NCI-H2107 treated with DMSO at 0.1 percent for 48 hours (cell line): Measurements from ENCODE around the gene TMX1.
A peak's percentile ranks its signal among the peaks of the same experiment; 100 is the strongest.
"Not testable (repeated sequence)": the region's sequence is repeated elsewhere in the genome, so short reads cannot be mapped to it uniquely, and the experiment has no call there.

Experiments
- DNase-seq: peaks from one replicate; lab custom pipeline; 2025; ENCODE audit not compliant: unreplicated experiment; lab: John Stamatoyannopoulos, UW

Gene TMX1

DNA sequence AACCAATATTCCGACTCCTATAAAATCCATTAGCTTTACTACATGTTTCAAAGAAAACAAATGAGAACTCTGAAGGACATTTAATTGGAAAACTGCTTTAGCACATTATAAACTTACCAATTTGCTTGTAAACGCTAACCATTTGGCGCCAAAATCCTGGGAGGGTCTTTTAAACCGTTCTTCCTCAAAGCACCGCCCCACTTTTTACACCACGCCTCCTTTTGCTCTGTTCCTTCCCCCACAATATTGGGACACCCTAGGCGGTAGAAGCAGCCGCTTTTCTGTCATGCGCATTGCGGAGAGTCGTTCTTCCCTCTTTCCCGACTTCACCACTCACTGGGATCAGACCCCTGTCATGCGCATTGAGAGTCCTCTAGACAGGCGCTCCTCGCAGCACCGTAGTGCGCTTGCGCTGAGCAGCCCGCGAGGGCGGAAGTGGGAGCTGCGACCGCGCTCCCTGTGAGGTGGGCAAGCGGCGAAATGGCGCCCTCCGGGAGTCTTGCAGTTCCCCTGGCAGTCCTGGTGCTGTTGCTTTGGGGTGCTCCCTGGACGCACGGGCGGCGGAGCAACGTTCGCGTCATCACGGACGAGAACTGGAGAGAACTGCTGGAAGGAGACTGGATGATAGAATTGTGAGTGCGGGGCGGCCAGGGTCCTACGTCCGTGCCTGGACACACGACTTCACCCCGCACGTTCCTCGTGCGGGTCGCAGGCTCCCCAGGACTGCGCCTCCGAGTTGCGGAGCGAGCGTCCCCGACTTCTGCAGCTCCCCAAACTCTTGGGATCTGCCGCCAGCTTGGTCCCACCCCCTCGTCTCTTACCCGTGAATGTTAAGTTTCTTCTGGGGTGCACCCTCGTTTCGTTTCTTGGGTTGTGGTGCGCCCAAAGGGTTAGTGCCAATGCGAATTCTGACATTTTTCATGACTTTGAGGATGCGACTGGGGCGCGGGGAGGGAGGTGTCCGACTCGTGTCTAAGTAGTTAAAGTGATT lies at the start of gene TMX1:
TMX1 (plus strand) TSS at position 435 of the 991 bp plus-strand sequence; CDS start at position 481, 46 bp downstream.
- peak; percentile 100 for DNase-seq

GRCh38 chr14:51201890-51202289 lies 38.2 kb upstream of the TMX1 start:
- no peak for DNase-seq

GRCh38 chr14:51202914-51203665 lies 37.0 kb upstream of the TMX1 start:
- DNase-seq, result peak; percentile 38

- DNase-seq, result peak; percentile 59
These were observed 36.2 kb upstream of the TMX1 start for GRCh38 chr14:51203881-51204280.

DNA sequence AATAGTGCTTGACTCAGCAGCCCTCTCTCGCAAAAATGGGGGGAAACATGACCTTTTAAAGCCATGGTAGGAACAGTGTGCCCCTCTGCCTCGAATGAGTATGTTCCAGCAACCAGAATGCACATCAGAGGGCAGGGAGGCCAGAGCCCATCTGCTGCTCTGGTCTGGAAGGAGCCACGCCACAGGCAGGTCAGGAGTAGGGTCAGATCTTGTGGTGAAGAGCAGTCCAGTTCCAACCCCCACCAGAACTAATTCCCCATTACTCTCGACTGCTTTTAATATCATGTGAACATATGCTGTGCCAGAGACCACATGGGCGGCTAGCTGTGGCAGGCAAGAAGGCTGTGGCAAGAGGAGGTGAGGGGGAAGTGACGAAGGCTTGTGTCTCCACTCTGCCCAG lies 34.6 kb upstream of the TMX1 start:
- DNase-seq, result no peak

DNA sequence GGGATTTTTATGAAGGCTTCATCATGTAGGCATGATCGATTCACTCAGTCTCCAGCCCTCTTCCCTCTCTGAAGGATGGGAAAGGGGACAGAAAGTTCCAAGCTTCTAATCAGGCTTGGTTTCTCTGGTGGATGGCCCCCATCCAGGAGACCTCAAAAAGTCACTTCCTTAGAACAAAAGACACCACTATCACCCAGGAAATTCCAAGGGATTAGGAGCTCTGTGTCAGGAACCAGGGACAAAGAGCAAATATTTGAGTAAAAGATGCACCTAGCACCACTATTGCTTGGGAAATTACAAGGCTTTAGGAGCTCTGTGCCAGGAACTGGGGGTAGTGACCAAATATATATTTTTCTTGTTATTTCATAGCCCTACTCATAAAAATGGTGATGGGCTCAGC lies 33.6 kb upstream of the TMX1 start:
- no peak for DNase-seq

DNA sequence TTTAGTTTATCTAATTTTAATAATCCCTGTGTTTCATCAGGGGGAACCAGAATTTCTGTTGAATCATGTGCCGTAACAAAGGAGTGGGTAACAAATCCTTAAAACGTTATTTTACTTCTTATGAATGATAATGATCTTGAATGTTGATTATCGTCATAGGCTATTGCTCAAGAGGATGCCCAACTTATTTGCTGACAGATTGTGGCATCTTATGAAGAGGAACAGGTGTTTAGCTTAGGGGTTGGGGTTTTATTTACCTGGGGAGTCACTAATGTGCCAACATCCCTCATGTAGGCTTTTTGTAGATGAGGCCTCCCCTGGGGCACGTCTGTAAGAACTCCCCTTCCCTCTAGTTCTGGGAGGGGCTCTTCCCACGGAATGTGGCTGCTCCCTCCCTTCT lies 32.4 kb upstream of the TMX1 start:
- peak; percentile 31 for DNase-seq

DNA sequence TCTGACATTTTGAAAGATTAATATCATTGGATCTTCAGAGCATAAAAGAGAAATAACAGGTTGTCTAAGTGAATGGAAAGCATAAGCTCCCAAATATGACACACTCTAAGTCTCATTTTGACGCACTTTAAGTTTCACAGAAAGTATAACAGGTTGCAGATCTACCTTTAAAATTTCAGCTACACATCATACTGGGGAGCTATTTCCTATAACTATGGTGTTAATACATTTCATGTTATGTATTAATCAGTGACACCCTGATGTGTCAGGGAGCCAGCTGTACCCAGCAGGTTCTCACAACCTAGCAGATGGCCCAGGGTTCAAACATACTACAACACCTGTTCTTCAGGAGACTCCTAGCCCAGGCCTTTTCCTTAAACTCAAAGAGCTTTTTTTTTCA lies 31.1 kb upstream of the TMX1 start:
- DNase-seq, result peak; percentile 83

GRCh38 chr14:51209457-51209856 lies 30.6 kb upstream of the TMX1 start:
- DNase-seq, result peak; percentile 83

GRCh38 chr14:51210594-51210993 lies 29.5 kb upstream of the TMX1 start:
- peak; percentile 52 for DNase-seq

DNA sequence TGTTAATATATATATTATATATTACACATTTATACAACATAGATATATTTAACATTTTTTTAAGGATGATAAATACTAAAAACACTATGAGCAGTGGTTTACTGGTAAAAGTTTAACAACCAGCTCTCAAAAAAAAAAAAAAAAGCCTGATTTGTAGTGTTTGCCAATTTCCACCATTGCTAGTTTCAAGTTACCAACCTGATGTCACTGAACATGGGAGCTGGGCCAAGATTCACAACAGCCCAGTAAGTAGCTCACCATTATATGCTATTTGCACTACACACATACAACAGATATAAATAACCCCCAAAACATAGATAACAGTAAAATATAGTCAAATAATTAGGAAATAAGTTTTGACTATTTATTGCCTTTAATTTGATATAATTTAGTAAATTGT lies 28.9 kb upstream of the TMX1 start:
- DNase-seq, result peak; percentile 86

DNA sequence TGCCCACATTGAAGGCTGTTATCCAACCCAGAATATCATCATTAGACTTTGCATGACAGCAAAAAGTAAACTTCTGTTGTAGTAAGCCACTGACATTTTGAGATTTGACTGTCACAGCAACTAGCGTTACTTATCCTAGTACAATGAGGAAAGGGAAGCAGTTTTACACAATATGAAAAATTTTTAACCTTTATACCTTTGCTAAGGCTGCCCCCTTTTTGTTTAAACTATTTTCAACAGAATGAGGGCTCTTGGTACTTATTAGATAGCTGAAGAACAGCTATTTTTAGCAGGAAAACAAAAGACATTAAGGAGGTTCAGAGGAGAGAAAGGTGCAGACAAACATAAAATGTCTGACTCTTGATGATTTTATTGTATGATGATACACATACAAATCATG lies 23.4 kb upstream of the TMX1 start:
- DNase-seq, result no peak

GRCh38 chr14:51219473-51220448 lies 20.3 kb upstream of the TMX1 start:
- peak; percentile 73 for DNase-seq

DNA sequence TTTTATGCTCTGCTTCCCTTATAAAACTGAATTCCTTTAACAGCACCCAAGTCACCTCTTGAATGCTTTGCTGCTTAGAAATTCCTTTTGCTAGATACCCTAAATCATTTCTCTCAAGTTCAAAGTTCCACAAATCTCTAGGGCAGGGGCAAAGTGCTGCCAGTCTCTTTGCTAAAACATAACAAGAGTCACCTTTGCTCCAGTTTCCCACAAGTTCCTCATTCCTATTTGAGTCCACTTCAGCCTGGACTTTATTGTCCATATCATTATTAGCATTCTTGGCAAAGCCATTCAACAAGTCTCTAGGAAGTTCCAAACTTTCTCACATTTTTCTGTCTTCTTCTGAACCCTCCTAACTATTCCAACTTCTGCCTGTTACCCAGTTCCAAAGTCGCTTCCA lies 16.6 kb upstream of the TMX1 start:
- not testable (repeated sequence) for DNase-seq

GRCh38 chr14:51224551-51224950 lies 15.5 kb upstream of the TMX1 start:
- no peak for DNase-seq

- DNase-seq, result no peak
These were observed 14.3 kb upstream of the TMX1 start for GRCh38 chr14:51225751-51226150.

DNA sequence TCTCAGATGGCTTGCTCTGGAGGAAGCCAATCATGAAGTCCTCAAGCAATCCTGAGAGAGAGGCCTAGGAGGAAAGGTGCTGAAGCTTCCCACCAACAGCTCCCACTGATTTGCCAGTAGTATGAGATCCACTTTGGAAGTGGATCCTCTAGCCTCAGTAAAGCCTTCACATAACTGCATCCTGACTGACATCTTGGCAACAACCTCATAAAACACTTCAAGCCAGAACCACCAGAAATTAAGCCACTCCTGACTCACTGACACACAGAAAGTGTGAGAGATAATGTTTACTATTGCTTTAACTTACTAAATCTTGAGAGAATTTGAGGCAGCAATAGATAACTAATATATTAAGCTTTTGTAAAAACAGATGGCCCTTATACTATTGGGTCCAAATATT lies 11.7 kb upstream of the TMX1 start:
- DNase-seq, result no peak

- no peak for DNase-seq
These were observed 11.2 kb upstream of the TMX1 start for GRCh38 chr14:51228890-51229289.

GRCh38 chr14:51236314-51236713 lies 3.7 kb upstream of the TMX1 start:
- DNase-seq, result no peak

- DNase-seq, result no peak
These were observed 845 bp downstream of the TMX1 start for GRCh38 chr14:51240804-51241380.
